Measurements from ENCODE around the gene TXNDC2.

TXNDC2 gene

GRCh38 chr18:9928646-9929259 is 43.0 kb downstream of the TXNDC2 start:
- H4K20me1 ChIP-seq (ENCODE audit: insufficient read depth): peaks cover 65% of the 10 kb centered on the region

GRCh38 chr18:9930299-9930884 is 44.6 kb downstream of the TXNDC2 start:
- no peaks in the 10 kb centered on the region for H3K36me3 ChIP-seq (ENCODE audit: insufficient read depth)

More at GRCh38 chr18:9928646-9929259, 43.0 kb downstream of the TXNDC2 start:
- no peak for TF ChIP-seq CTCF (conservative IDR thresholded peaks at IDR 0.05; ENCODE audit: low read depth, low read length)
- Histone ChIP-seq H3K4me2 (no peak overlapping the region), H3K36me3 (ENCODE audit: insufficient read depth) (no peaks in the 10 kb centered on the region), H2AFZ (ENCODE audit: low read depth) (no peak overlapping the region), H3K27ac (no peak overlapping the region), H3K9ac (no peak overlapping the region), H3K4me3 (IDR thresholded peaks at IDR 0.05; ENCODE audit: insufficient read depth, low read depth, low read length) (no peak overlapping the region), H3K4me1 (ENCODE audit: low read depth, poor library complexity, severe bottlenecking) (peaks cover 55% of the 10 kb centered on the region), H3K27me3 (ENCODE audit: insufficient read depth, low read depth) (no peaks in the 10 kb centered on the region), H3K79me2 (ENCODE audit: insufficient read depth, low read depth) (peaks cover 100% of the 10 kb centered on the region)

GRCh38 chr18:9931146-9931545 is 45.4 kb downstream of the TXNDC2 start:
- peaks cover 48% of the 10 kb centered on the region for H4K20me1 ChIP-seq (ENCODE audit: insufficient read depth)
- H3K4me1 ChIP-seq (ENCODE audit: low read depth, poor library complexity, severe bottlenecking): peaks cover 32% of the 10 kb centered on the region
- H2AFZ ChIP-seq (ENCODE audit: low read depth): no peak overlapping the region
- H3K36me3 ChIP-seq (ENCODE audit: insufficient read depth): no peaks in the 10 kb centered on the region
- peaks cover 87% of the 10 kb centered on the region for H3K79me2 ChIP-seq (ENCODE audit: insufficient read depth, low read depth)
- H3K9ac ChIP-seq: no peak overlapping the region
- H3K27me3 ChIP-seq (ENCODE audit: insufficient read depth, low read depth): no peaks in the 10 kb centered on the region
- no peak for TF ChIP-seq CTCF (conservative IDR thresholded peaks at IDR 0.05; ENCODE audit: low read depth, low read length)
- H3K4me2 ChIP-seq: no peak overlapping the region
- H3K27ac ChIP-seq: no peak overlapping the region
- H3K4me3 ChIP-seq (IDR thresholded peaks at IDR 0.05; ENCODE audit: insufficient read depth, low read depth, low read length): no peak overlapping the region

More at GRCh38 chr18:9930299-9930884, 44.6 kb downstream of the TXNDC2 start:
- TF ChIP-seq CTCF (conservative IDR thresholded peaks at IDR 0.05; ENCODE audit: low read depth, low read length): no peak
- Histone ChIP-seq H2AFZ (ENCODE audit: low read depth) (no peak overlapping the region), H3K9ac (no peak overlapping the region), H3K4me2 (no peak overlapping the region), H3K27me3 (ENCODE audit: insufficient read depth, low read depth) (no peaks in the 10 kb centered on the region), H3K4me3 (IDR thresholded peaks at IDR 0.05; ENCODE audit: insufficient read depth, low read depth, low read length) (no peak overlapping the region), H4K20me1 (ENCODE audit: insufficient read depth) (peaks cover 56% of the 10 kb centered on the region), H3K79me2 (ENCODE audit: insufficient read depth, low read depth) (peaks cover 95% of the 10 kb centered on the region), H3K4me1 (ENCODE audit: low read depth, poor library complexity, severe bottlenecking) (peaks cover 39% of the 10 kb centered on the region), H3K27ac (no peak overlapping the region)

- Histone ChIP-seq H3K79me2 (ENCODE audit: insufficient read depth, low read depth) (peaks cover 82% of the 10 kb centered on the region), H3K27ac (no peak overlapping the region), H3K4me3 (IDR thresholded peaks at IDR 0.05; ENCODE audit: insufficient read depth, low read depth, low read length) (no peak overlapping the region), H3K36me3 (ENCODE audit: insufficient read depth) (peaks cover 5% of the 10 kb centered on the region; the same call in 1 of the 2 replicates), H4K20me1 (ENCODE audit: insufficient read depth) (peaks cover 43% of the 10 kb centered on the region), H3K9ac (no peak overlapping the region), H2AFZ (ENCODE audit: low read depth) (no peak overlapping the region), H3K4me2 (no peak overlapping the region), H3K4me1 (ENCODE audit: low read depth, poor library complexity, severe bottlenecking) (peaks cover 26% of the 10 kb centered on the region), H3K27me3 (ENCODE audit: insufficient read depth, low read depth) (no peaks in the 10 kb centered on the region)
- TF ChIP-seq CTCF (conservative IDR thresholded peaks at IDR 0.05; ENCODE audit: low read depth, low read length): no peak
These were observed 45.9 kb downstream of the TXNDC2 start for GRCh38 chr18:9931678-9932077.

All from KMS-11 (cell line).